GM21786 (cell line): Measurements from ENCODE around the gene RABGGTA.

Source experiments
- ATAC-seq: cut with Tn5 transposase; IDR thresholded peaks from one replicate; pipeline ENCODE4 v1.9.1; 2021; ENCODE audit not compliant: unreplicated experiment

The RABGGTA gene

DNA sequence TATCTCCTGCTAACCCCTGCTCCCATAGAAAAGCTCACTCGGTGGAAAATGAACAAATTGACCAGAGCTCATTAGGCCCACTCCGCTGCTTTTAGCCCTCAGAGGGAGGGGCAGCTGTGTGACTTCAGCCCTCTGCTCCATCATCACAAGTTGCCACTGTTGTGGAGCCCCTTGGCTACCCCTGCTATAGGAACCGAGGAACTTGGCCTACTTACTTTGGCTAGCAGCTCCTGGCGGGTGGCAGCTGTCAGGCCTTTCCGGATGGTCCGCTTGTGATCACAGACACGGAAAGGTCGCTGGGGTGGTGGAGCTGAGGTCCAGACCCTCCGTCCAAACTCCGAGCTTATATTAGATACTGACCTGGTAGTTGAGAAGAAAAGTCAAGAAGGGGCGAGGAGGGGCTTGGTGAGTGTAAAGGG lies 35.8 kb upstream of the RABGGTA start:
- no peak for ATAC-seq

DNA sequence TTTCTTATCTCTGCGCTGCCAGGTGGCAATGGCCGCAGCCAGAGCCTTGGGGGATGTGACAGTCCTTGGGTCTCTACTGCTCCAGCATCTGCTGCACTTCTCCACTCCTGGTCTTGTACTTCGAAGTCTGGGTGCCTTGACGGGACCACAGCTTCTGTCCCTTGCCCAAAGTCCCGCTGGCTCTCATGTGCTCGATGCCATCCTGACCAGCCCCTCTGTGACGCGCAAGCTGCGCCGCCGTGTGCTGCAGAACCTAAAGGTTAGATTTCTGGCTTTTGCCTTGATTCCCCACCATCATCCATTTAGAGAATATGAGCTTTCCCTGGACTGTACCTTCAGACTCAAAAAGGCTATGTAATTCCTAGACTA lies 32.6 kb upstream of the RABGGTA start:
- no peak for ATAC-seq

DNA sequence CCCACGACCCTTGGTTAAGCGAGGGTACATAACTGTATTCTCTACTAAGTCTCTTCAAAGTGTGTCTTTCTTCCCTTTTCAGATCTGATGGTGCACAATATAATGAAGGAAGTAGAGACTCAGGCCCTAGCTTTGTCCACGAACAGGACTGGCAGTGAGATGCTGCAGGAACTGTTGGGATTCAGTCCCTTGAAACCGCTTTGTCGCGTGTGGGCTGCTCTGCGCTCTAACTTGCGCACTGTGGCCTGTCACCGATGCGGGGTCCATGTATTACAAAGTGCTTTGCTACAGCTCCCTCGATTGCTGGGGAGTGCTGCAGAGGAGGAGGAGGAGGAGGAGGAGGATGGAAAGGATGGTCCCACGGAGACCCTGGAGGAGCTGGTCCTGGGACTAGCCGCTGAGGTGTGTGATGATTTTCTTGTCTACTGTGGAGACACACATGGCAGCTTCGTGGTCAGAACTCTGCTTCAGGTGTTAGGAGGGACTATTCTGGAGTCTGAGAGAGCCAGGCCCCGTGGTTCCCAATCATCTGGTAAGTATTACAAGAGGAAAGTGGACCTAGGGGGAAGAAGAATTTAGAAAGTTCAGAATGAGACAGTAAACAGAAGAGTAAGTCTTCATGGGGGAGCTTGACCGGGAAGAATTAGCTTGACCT lies 29.1 kb upstream of the RABGGTA start:
- no peak for ATAC-seq

DNA sequence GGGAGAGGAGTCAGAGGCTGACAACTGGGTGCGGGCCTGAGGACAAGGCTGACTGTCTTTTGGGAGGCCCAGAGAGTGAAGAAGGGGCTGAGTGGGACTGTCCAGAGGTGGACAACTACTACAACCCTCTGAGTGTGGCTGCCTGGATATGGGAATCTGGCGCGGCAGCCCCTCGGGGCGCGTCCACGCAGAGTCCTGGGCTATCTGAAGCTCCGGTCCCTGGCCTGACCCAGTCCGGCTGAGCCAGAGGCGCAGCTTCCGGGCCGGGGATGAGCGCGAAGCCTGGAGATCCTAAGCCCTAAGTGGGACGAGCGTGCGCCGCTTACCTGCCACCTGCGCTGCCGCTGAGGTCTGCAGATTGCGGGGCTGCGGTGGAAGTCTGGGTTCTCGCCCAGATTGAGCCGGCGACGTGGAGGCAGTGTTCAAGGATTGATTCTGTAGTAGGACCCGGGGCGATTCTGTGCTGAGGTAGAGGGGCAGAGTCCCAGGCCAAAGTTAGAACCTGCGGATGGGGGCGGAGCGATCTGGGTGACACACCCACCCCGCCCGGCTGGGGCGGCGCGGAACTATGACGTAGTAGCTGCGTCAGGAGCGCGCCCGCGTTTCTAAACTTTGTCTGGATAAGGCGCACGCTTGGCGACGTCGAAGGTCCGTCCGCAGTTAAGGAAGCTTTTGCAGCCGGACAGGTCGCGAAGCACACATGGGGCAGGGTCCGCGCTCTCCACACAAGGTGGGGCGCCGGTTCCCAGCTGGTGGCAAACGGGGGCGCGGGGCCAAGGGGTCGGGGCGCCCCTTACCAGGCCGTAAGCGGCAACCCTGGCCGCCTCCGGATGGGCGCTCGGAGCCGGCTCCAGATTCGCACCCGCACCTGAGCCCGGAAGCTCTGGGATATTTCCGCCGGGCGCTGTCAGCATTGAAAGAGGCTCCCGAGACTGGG lies 28.1 kb upstream of the RABGGTA start, which contains the start of the genes DHRS1 and NOP9:
Gene DHRS1, minus strand, starts transcription at position 526 of the 937 bp plus-strand sequence. CDS start 674 bp downstream, outside the sequence.
Gene NOP9, plus strand, starts transcription at position 596 of the 937 bp plus-strand sequence. Its CDS starts 105 bp downstream, at position 701.
- peak; percentile 64 for ATAC-seq

DNA sequence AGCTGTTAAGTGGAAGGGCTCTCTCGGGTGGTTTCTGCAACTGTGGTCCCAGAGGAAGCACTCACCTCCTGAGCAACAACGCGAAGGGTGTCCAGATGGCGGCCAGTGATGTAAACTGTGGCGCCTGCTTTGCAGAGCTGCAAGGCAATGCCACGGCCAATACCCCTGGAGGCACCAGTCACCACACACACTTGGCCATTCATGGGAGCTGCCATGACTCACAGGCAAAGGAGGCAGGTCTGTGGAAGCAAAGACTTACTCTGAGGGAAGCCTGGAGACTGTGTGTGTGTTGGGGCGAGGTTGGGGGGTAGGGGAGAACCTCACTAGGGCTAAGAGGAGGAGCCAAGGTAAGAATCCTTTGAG lies 27.5 kb upstream of the RABGGTA start:
- ATAC-seq = no peak

DNA sequence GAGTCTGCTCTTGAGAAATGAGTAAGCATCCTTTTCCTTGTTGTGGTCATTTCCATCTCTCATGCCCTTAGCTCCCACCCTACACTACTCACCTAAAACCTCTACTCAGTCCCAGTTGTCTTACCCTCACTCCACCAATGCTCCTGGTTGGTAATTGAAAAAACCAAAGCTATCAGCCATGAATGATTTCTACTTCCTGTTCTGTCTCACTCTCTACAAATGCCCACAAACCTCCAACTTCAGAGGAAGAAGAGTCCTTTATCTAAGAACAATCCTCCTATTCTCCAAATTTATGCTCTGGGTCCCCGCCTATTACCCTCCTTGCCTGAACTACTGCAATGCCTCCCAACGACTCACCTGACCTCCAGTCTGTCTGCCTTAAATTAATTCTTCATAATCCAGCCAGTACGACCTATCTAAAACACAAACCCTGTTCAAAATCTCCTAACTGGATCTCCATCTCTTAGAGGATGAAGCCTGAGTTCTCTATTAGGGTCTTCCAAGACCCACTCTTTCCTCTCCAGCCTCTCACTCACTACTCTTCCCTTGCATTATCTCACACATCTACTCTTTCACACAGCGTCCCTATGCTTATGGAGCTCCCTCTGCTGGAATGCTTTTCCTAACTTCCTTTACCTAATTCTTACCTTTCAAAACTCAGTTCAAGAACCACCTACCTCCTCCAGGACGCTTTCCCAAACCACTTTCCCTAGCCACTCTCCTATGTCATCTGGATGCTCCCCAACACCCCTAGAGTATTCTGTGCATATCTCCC lies 26.0 kb upstream of the RABGGTA start:
- peak; percentile 18 for ATAC-seq

DNA sequence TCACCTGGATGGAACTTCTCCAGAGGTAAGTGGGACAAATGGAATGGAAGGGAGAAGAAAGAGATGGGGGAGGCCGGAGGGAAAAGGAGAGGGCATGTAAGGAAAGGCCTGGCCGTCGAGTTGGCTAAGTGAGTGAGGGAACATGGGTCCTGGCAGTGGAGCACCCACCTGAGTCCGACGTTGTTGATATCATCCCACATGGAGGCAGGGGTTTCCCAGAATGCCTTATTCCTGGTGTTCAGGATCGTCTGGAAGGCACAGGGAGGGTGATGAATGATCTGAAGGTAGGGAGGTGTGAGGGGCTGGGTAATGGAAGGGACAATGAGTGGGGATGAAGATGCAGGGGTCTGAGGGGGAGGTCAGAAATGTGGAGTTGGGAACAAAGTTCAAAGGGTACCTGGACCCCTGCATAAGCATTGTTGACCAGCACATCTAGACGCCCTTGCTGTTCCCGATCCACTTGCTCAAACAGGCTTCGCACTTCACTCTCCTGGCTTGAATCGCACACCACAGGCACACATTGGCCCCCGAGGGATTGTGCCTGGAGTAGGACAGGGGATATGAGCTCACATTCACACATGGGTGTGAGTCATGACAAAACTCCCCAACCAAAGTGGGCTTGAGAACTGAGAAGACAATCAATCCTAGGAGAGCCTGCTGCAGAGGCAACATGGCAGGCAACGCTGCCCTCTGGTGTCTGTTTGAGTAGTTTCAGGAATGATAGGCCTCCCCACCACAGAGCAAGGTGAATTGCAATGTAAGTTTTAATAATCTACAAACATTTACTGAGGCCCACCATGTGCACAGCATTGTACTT lies 25.2 kb upstream of the RABGGTA start:
- ATAC-seq = peak; percentile 48

DNA sequence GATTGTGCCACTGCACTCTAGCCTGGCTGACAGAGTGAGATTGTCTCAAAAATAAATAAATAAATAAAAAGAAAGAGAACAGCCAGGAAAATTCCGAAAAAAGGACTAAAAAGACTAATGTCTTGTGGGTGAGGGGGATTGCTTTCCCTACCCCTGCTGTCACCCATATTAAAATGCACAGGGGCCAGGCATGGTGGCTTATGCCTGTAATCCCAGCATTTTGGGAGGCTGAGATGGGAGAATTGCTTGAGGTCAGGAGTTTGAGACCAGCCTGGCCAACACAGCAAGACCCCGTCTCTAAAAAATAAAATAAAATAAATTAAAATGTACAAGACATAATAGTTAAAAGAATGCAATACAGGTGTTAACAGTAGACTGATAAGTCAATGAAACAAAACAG lies 22.1 kb upstream of the RABGGTA start:
- no peak for ATAC-seq

DNA sequence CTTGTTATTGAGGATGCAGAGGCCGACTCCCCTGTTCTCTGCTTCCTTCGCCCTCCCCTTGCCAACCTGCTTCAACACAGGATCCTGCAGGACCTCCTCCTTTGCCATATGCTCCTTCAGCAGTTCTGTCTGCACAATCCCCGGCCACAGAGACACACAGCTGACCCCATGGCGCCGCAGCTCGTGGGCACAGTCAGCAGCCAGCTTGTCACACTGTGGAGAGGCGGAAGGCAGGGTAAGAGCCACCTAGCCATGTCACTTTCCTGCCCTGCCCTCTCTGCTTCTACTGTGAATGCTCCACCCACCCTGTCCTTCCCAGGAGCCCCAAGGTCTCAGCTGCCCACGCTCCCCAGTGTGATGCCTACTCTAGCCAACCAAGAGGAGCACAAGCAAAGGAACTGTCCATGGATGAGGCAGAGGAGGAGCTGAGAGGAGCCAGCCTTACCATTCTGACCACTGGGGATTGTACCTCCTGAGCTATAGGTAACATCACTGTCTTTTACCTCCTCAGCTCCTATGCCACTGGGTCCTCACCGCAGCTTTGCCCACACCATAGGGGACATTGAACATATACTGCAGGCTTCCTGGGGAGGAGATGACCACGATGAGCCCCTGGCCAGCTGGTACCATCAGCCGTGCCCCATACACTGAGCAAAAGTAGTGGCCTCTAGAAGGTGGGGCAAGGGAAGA lies 20.9 kb upstream of the RABGGTA start:
- no peak for ATAC-seq

DNA sequence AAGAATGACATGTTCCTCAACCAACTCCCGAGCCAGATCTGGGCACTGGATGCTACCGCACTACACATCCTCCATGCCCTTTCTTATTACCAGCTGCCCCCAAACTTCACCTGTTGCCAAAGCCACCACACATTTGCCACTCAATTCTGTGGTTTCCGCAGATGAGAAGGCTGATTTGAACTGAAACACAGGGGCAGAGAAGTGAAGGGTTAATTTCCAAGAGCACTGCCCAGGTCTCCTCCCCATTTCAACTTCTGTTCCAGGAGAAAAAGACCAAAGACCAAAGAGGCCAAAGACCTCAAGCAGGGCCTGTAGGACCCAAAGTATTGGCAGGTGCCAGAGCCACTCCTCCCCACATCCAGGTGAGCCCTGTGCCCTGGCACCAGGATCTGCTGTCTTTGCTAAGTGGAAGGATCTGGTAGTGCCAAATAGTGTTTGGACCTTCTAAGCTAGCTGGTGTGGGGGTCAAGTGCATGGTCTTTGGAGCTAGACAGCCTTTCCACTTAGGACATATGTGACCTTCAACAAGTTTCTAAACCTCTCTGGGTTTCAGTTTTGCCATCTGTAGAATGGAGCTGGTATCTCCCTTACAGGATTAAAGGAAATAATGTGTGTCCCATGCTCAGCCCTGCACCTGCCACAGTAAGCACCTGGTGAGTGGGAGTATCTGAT lies 20.2 kb upstream of the RABGGTA start:
- no peak for ATAC-seq

DNA sequence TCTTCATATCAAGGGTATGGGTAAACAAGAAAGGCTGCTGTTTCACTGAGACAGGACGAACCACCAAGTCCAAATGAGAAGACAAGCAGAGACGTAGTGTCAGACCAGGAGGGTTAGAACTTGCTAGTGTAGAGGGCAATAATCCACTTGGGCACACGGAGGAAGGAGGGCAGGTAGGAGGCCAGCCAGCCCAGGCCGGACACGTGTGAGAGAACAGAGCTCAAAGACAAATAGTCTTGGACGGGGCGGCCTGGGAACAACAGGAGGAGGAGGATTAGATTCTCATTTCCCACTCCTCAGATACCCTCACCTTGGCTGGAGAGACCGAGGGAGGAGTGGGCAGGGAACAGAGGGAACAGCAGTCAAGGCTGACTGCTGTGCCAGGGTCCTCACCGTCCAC lies 19.3 kb upstream of the RABGGTA start:
- ATAC-seq = no peak

DNA sequence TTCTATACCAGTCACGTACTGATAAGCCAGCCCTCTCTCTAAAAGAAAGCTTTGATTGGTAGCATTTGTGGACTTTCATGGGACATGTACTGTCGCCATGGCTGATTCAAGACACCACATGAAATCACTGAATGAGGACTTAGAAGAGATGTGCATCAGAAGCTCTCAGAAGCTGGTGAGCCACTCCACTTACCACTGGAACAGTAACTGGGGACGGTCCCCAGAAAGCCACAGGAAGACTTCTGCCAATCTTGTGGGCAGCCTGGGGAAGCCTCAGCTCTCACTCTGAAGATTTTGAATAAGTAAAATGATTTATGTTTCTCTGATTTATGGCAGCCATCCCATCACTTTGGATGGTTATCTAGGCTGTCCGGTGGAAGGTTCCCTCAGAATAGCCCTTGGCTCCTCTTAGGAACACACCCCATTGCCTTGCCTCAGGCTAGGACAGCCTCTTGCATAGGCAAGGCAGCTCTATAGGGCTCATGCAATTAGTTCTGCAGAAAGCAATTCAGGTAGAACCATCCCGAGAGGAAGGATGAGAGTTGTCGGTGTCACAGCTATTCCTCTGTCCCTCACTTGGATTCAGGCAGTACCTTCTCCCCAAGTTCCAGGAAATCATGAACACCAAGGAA lies 18.4 kb upstream of the RABGGTA start:
- peak; percentile 93 for ATAC-seq

DNA sequence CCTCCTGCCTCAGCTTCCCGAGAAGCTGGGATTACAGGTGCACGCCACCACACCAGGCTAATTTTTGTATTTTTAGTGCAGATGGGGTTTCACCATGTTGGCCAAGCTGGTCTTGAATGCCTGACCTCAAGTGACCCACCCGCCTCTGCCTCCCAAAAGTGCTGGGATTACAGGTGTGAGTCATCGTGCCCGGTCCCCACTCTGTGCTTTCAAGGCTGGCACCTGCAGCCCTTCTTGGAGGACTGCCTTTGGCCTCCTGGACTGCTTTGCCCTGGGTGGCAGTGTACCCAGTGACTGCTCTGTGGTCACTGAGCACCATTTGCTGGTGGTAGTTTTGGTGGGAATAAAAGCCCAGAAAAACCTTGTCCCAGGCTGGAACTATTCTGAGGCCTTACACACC lies 15.6 kb upstream of the RABGGTA start:
- no peak for ATAC-seq

DNA sequence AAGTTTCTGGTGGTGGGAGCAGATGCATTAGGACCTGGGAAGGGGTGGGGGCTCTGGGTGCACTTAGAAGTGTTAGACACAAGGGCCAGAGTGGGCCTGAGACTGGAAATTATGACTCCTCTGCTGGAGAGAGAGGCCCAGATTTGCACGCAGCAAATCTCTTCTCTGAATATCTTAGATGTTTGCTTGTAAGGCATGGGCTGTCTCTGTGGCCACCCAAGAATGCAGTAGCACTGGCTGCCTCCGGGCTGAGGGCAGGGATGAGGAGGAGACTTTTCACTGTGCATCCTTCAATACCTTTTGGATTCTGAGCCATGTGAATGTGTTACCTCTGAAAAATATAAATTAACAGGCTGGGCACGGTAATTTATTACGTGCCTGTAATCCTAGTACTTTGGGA lies 14.0 kb upstream of the RABGGTA start:
- no peak for ATAC-seq

DNA sequence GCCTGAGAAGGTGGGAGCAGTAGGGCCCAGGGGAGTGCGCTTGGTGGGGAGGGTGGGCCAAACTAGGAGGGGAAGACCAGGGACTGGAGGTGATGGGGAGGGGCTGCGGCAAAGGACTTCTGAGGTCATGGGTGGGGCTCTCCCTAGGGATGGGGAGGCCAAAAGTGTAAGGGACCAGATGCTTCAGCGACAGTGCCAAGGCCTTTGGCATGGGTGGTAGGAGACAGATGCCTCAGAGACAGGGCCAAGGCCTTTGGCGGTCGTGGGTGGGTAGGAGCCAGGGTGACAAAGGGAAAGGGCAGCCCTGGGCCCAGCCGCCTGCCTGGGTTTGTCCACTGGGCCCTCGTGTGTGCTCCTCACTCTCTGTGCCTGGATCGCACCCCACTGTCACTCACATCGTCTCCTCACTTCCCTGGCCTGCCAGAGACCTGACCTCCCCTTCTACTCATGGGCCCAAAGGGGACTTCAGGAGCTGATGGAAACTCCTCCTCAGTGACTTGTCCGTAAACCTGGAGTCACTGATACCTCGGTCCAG lies 13.2 kb upstream of the RABGGTA start:
- no peak for ATAC-seq

DNA sequence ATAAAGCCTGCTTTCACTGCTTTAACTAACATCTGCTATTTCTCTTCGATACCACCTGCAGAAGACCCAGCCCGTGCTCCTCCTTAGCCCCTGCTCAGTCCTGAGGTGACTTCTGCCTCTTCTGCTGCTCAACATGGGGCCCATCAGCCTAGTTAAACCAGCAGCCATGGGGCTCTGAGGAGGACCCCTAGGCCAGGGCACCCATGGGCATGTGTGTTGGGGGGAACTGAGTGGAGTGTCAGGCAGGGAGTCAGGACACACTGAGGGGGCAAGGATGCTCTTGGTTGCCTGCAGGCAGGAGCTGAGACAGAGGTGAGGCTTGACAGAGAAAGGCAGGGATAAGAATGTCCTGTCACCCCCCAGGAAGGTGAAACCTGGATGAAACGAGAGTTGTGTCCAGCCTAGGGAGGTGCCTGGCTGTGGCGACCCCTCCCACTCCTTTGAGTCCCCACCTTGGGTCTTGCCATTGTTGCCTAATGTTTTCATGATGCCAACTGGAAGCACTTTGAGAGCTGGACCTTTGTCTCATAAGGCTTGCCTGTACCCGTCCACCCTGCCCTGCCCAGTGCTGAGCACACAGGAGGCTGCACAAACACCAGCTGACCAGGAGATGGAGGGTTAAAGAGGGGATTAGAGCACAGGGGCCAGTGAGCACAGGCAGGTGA lies 12.5 kb upstream of the RABGGTA start:
- no peak for ATAC-seq

DNA sequence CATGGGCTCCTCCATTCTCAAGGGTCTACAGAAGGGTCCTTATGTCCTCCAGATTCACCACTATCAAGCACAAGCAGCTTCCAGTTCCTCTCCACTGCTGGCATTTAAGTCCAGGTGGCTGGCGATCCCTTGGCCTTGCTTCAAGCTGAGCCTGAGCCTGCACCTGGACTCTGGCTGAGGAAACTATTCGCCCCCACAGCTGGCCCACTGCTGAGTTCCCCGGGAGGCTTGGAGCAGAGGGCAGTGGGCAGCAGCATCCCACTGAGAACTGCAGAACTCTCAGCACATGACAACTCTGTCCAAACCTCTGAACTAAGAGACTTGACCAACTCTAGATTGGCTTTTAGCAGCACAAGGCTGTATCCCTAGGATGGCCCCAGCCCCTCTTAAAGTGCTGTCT lies 11.3 kb upstream of the RABGGTA start:
- ATAC-seq = no peak

DNA sequence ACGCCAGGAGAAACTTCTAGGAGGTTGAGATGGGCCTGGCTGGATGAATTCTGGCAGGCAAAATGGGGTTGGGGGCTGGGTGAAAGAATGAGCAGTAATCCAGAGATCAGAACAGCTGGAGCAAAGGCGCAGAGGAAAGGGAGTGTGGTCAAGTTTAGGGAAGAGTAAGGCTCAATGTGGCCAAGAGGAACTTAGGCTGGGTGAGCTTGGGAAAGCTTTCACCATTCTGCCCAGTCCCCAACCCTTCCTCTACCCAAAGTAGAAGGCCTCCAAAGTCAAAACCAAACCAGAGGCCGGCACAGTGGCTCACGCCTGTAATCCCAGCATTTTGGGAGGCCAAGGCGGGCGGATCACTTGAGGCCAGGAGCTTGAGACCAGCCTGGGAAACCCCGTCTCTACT lies 10.2 kb upstream of the RABGGTA start:
- ATAC-seq = no peak
